Duodenal mucosa (tissue), 2 donors: ENCODE data around the gene CAPS.

Experiments
- H3K27ac ChIP-seq: one replicate; pipeline ENCODE4 v1.7.0; 2013; ENCODE audit warnings: low read depth, low read length
- H3K27me3 ChIP-seq, 2 donors: one replicate each; pipeline ENCODE4 v1.7.0; 2013; ENCODE audit warnings: low read length in 2 of 2, control low read depth in 1 of 2; ENCODE audit not compliant: insufficient read depth in 2 of 2, control insufficient read depth in 1 of 2
- H3K36me3 ChIP-seq, 2 donors: one replicate each; pipeline ENCODE4 v1.7.0; 2013; ENCODE audit warnings: low read length in 2 of 2, control low read depth in 1 of 2; ENCODE audit not compliant: insufficient read depth in 2 of 2, control insufficient read depth in 1 of 2
- H3K4me1 ChIP-seq, 2 donors: one replicate each; pipeline ENCODE4 v1.7.0; 2013; ENCODE audit warnings: low read length in 2 of 2, control low read depth in 1 of 2; ENCODE audit not compliant: insufficient read depth in 2 of 2, control insufficient read depth in 1 of 2
- H3K4me3 ChIP-seq, 2 donors: one replicate each; pipeline ENCODE4 v1.7.0; 2013; ENCODE audit warnings: low read length in 2 of 2, low read depth in 1 of 2
- H3K9ac ChIP-seq, 2 donors: one replicate each; pipeline ENCODE4 v1.7.0; 2013; ENCODE audit warnings: low read length in 2 of 2, low read depth in 1 of 2
- H3K9me3 ChIP-seq, 2 donors: one replicate each; pipeline ENCODE4 v1.7.0; 2013; ENCODE audit warnings: low read length in 2 of 2, control low read depth in 1 of 2; ENCODE audit not compliant: control insufficient read depth in 1 of 2

CAPS gene

GRCh38 chr19:5943045-5943444, 29.0 kb downstream of the CAPS start:
- H3K4me3 ChIP-seq, result no peak overlapping the region
- no peaks in the 10 kb centered on the region for H3K27me3 ChIP-seq
- peaks cover 28 to 39% of the 10 kb centered on the region in 2 donors for H3K36me3 ChIP-seq
- H3K4me1 ChIP-seq, result peaks cover 9 to 11% of the 10 kb centered on the region in 2 donors
- no peaks in the 10 kb centered on the region for H3K9me3 ChIP-seq
- no peak overlapping the region for H3K9ac ChIP-seq
- H3K27ac ChIP-seq, result no peak overlapping the region

GRCh38 chr19:5943623-5944022, 29.6 kb downstream of the CAPS start:
- H3K4me1 ChIP-seq, result peaks cover 10 to 14% of the 10 kb centered on the region in 2 donors
- no peak overlapping the region for H3K9ac ChIP-seq
- H3K9me3 ChIP-seq, result no peaks in the 10 kb centered on the region
- no peaks in the 10 kb centered on the region for H3K27me3 ChIP-seq
- H3K4me3 ChIP-seq, result no peak overlapping the region
- peak overlapping the region; percentile 30 for H3K27ac ChIP-seq
- peaks cover 28 to 36% of the 10 kb centered on the region in 2 donors for H3K36me3 ChIP-seq

GRCh38 chr19:5947435-5947834, 33.4 kb downstream of the CAPS start:
- no peak overlapping the region for H3K9ac ChIP-seq
- peaks cover 43 to 46% of the 10 kb centered on the region in 2 donors for H3K4me1 ChIP-seq

GRCh38 chr19:5948752-5949564, 34.9 kb downstream of the CAPS start:
- no peaks in the 10 kb centered on the region for H3K9me3 ChIP-seq
- peaks cover 54 to 57% of the 10 kb centered on the region in 2 donors for H3K4me1 ChIP-seq
- H3K9ac ChIP-seq, result no peak overlapping the region
- no peaks in the 10 kb centered on the region for H3K27me3 ChIP-seq
- peaks cover 4 to 26% of the 10 kb centered on the region in 2 donors for H3K36me3 ChIP-seq
- no peak overlapping the region for H3K4me3 ChIP-seq
- H3K27ac ChIP-seq, result no peak overlapping the region

More at GRCh38 chr19:5947435-5947834, 33.4 kb downstream of the CAPS start:
- Histone ChIP-seq H3K27ac (no peak overlapping the region), H3K27me3 (no peaks in the 10 kb centered on the region), H3K9me3 (no peaks in the 10 kb centered on the region), H3K36me3 (peaks cover 8 to 26% of the 10 kb centered on the region in 2 donors), H3K4me3 (no peak overlapping the region)

GRCh38 chr19:5949792-5950305, 35.8 kb downstream of the CAPS start:
- Histone ChIP-seq H3K4me1 (peaks cover 63 to 66% of the 10 kb centered on the region in 2 donors), H3K9ac (no peak overlapping the region), H3K9me3 (no peaks in the 10 kb centered on the region), H3K27ac (no peak overlapping the region), H3K36me3 (peaks cover 4 to 26% of the 10 kb centered on the region in 2 donors), H3K27me3 (no peaks in the 10 kb centered on the region), H3K4me3 (no peak overlapping the region)

GRCh38 chr19:5950741-5951140, 36.7 kb downstream of the CAPS start:
- peaks cover 67 to 70% of the 10 kb centered on the region in 2 donors for H3K4me1 ChIP-seq
- no peaks in the 10 kb centered on the region for H3K27me3 ChIP-seq
- no peaks in the 10 kb centered on the region for H3K9me3 ChIP-seq
- no peak overlapping the region for H3K4me3 ChIP-seq
- peaks cover 4 to 19% of the 10 kb centered on the region in 2 donors for H3K36me3 ChIP-seq
- H3K9ac ChIP-seq, result no peak overlapping the region
- H3K27ac ChIP-seq, result no peak overlapping the region

GRCh38 chr19:5951338-5951861, 37.3 kb downstream of the CAPS start:
- H3K27ac ChIP-seq, result no peak overlapping the region
- H3K4me1 ChIP-seq, result peaks cover 67 to 69% of the 10 kb centered on the region in 2 donors
- H3K4me3 ChIP-seq, result no peak overlapping the region

GRCh38 chr19:5952193-5953029, 38.4 kb downstream of the CAPS start:
- H3K4me1 ChIP-seq, result peaks cover 63 to 70% of the 10 kb centered on the region in 2 donors
- H3K9ac ChIP-seq, result no peak overlapping the region
- H3K27me3 ChIP-seq, result no peaks in the 10 kb centered on the region
- no peaks in the 10 kb centered on the region for H3K9me3 ChIP-seq
- no peak overlapping the region for H3K4me3 ChIP-seq
- H3K27ac ChIP-seq, result no peak overlapping the region
- peaks cover 4 to 14% of the 10 kb centered on the region in 2 donors for H3K36me3 ChIP-seq

More at GRCh38 chr19:5951338-5951861, 37.3 kb downstream of the CAPS start:
- H3K9ac ChIP-seq, result no peak overlapping the region
- no peaks in the 10 kb centered on the region for H3K9me3 ChIP-seq
- H3K27me3 ChIP-seq, result no peaks in the 10 kb centered on the region
- peaks cover 4 to 18% of the 10 kb centered on the region in 2 donors for H3K36me3 ChIP-seq

GRCh38 chr19:5953030-5953589, 39.1 kb downstream of the CAPS start:
- peaks cover 4 to 14% of the 10 kb centered on the region in 2 donors for H3K36me3 ChIP-seq
- H3K4me3 ChIP-seq, result no peak overlapping the region
- H3K9me3 ChIP-seq, result no peaks in the 10 kb centered on the region
- peaks cover 65 to 69% of the 10 kb centered on the region in 2 donors for H3K4me1 ChIP-seq
- no peak overlapping the region for H3K27ac ChIP-seq
- no peaks in the 10 kb centered on the region for H3K27me3 ChIP-seq
- H3K9ac ChIP-seq, result no peak overlapping the region
